Epithelial cell of proximal tubule (primary cell): ENCODE results near the gene MANEAL. TPM values are rescaled to one million over a fixed set of nuclear protein-coding genes. Genes with fewer than 3 reads are reported as not detected.

Experiments used
- DNase-seq: peaks from one replicate; pipeline ENCODE4 v3.0.0-alpha.2; 2011; ENCODE audit warnings: low read depth
- H3K4me3 ChIP-seq: 2 replicates; pipeline ENCODE4 v1.5.1; 2011; ENCODE audit warnings: low read depth, mild to moderate bottlenecking, low read length
- CTCF ChIP-seq: conservative IDR thresholded peaks from 2 replicates; pipeline ENCODE4 v1.5.1; 2012; ENCODE audit warnings: low read depth, mild to moderate bottlenecking, low read length
- total RNA-seq: library from RNA; depleted of rRNA; stranded (reverse); fragments of >200 nt; gene quantifications from 2 replicates; pipeline ENCODE4 v1.2.3, GENCODE V29; 2015

The MANEAL gene
- total RNA-seq, 1 donor from 2014 or later, result 0.46 TPM

DNA sequence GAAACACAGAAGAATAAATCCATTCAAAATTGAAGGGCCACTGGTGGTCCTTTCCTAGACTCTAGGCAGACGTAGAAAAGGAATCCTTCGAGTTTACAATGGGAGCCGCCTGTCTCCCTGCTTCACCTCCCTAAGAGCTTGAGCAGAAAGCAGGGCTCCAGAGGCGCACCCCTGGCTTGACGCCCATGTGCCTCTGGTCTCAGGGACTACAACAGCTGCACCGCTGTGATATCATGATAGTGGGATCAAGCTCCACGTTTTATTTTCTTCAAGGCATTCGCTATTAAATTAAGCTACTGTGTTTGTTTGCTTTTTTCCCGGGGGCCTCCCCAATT lies 13.5 kb downstream of the MANEAL start:
- H3K4me3 ChIP-seq, result peak overlapping the region; percentile 94
- TF ChIP-seq CTCF, result no peak
- DNase-seq, result no peak

- peak within 1 kb of the TSS; percentile 94 for H3K4me3 ChIP-seq
- DNase-seq, result peak; percentile 36
- no peak for TF ChIP-seq CTCF
Observed at GRCh38 chr1:37807555-37808368, 14.1 kb downstream of the MANEAL start, which contains the start of the genes C1orf122 and YRDC. TSS of gene C1orf122 (plus strand) at chr1:37807790. CDS start at chr1:37808405, 615 bp downstream. TSS of gene YRDC (minus strand) at chr1:37808208. CDS start at chr1:37808180, 28 bp downstream.

GRCh38 chr1:37808369-37809319 lies 15.0 kb downstream of the MANEAL start:
- no peak for DNase-seq
- H3K4me3 ChIP-seq, result peak overlapping the region; percentile 94
- TF ChIP-seq CTCF, result no peak

DNA sequence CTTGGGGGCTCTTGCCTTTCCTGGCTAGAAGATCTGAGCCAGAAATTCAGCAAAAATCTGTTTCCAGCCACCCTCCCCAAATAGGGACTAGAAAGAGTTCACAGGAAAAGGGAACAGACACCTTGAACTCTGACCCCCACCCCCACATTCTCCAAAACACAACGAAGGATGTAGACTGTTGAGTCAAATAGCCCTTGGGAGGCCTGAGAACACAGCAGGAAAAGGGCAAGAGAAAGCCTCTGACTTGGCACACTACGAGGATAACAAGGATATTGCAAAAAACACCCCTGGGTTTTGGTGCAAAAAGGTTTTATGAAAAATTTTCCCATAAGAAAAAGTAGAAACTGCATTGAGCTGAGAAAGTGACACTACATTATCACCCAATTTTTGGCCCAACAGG lies 16.3 kb downstream of the MANEAL start:
- no peak for DNase-seq
- TF ChIP-seq CTCF, result no peak
- no peak overlapping the region for H3K4me3 ChIP-seq

DNA sequence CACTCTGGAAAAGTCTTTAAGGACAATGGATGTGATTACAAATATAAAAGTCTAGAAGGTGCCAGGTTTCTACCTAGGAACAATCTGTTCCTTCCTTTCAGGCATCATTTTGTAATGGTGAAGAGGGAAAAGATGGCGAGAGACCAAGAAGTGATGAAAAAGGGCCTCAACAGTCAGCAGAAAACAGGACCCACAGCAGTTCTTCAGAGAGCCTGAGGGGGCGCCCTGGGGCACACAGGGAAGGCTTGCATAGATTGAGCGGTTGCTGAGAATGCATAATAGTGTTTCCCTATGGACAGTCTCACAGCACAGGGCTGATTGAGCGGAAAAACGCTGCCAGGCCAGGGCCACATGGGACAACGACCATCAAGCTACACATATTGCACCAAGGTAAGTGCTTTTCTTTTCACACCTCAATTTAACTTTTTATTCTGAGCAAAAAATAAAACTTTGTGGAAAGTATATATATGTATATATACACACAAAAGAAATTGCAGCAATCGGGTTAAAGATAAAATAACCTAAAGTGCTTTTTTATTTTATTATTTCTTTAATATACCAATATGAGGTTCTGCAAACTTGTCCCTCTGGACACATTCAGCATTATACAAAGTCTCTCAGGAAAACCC lies 17.5 kb downstream of the MANEAL start:
- H3K4me3 ChIP-seq, result no peak overlapping the region
- DNase-seq, result no peak
- peak; percentile 96 for TF ChIP-seq CTCF

GRCh38 chr1:37813529-37814145 lies 20.0 kb downstream of the MANEAL start:
- H3K4me3 ChIP-seq, result no peak overlapping the region
- TF ChIP-seq CTCF, result no peak
- no peak for DNase-seq
